WTC11 (cell line): ENCODE results near the gene LBX1. TPM values are rescaled to one million over a fixed set of nuclear protein-coding genes. Genes with fewer than 3 reads are reported as not detected.

ENCODE experiments used
- ATAC-seq: fragments of 200-7000 bp; cut with Tn5 transposase; 2 replicates; pipeline ENCODE4 v1.10.0; 2021; ENCODE audit warnings: mild to moderate bottlenecking, moderate library complexity
- CTCF ChIA-PET: fragments of 300-600 bp; sonication (Branson Sonifier 250); formaldehyde crosslinking; loops from one replicate; lab custom pipeline; 2021; ENCODE audit warnings: antibody characterized with exemption; lab: Charles Lee
- POLR2A ChIA-PET: fragments of 350-600 bp; sonication (Branson Sonifier 250); formaldehyde crosslinking; loops from one replicate; lab custom pipeline; 2021; ENCODE audit warnings: antibody characterized with exemption; lab: Charles Lee
- DNase-seq: peaks from one replicate; pipeline ENCODE4 v3.0.0; 2021; ENCODE audit warnings: low spot score
- H3K27ac Mint-ChIP-seq: 2 replicates; pipeline ENCODE4 v1.8.0; 2021; ENCODE audit warnings: mixed read lengths
- H3K27me3 Mint-ChIP-seq: 2 replicates; pipeline ENCODE4 v1.8.0; 2021; ENCODE audit warnings: low read depth, mild to moderate bottlenecking, moderate library complexity, mixed read lengths
- H3K36me3 Mint-ChIP-seq: 2 replicates; pipeline ENCODE4 v1.8.0; 2021; ENCODE audit warnings: mixed read lengths
- H3K4me1 Mint-ChIP-seq: 2 replicates; pipeline ENCODE4 v1.8.0; 2022; ENCODE audit warnings: mixed read lengths
- H3K4me3 Mint-ChIP-seq: 2 replicates; pipeline ENCODE4 v1.8.0; 2021; ENCODE audit warnings: mild to moderate bottlenecking, moderate library complexity, mixed read lengths
- H3K9me3 Mint-ChIP-seq: 2 replicates; pipeline ENCODE4 v1.8.0; 2021; ENCODE audit warnings: mixed read lengths
- AFF4 ChIP-seq: sonication (generic); formaldehyde crosslinking; IDR thresholded peaks from 2 replicates; pipeline ENCODE4 v1.8.1; 2023; ENCODE audit warnings: mild to moderate bottlenecking, missing genetic modification reagents, borderline replicate concordance
- AR ChIP-seq: fragments of 250-450 bp; sonication (Bioruptor Pico); IDR thresholded peaks from 2 replicates; pipeline ENCODE4 v1.9.0; 2021; ENCODE audit warnings: mild to moderate bottlenecking
- ATF1 ChIP-seq: sonication (generic); formaldehyde crosslinking; IDR thresholded peaks from 2 replicates; pipeline ENCODE4 v1.8.1; 2023; ENCODE audit warnings: mild to moderate bottlenecking, moderate library complexity, missing genetic modification reagents
- ATF2 ChIP-seq: sonication (generic); formaldehyde crosslinking; IDR thresholded peaks from 2 replicates; pipeline ENCODE4 v1.8.1; 2022; ENCODE audit warnings: low read depth, missing genetic modification reagents, borderline replicate concordance
- E2F5 ChIP-seq: sonication (generic); formaldehyde crosslinking; IDR thresholded peaks from 2 replicates; pipeline ENCODE4 v1.8.1; 2022; ENCODE audit warnings: mild to moderate bottlenecking, moderate library complexity, missing genetic modification reagents
- ELF4 ChIP-seq: sonication (generic); formaldehyde crosslinking; IDR thresholded peaks from 2 replicates; pipeline ENCODE4 v1.8.1; 2022; ENCODE audit warnings: low read depth, mild to moderate bottlenecking, moderate library complexity, missing genetic modification reagents
- HMGXB4 ChIP-seq: sonication (generic); formaldehyde crosslinking; IDR thresholded peaks from 2 replicates; pipeline ENCODE4 v1.8.1; 2023; ENCODE audit warnings: mild to moderate bottlenecking, moderate library complexity, missing genetic modification reagents
- IRF1 ChIP-seq: sonication (generic); formaldehyde crosslinking; IDR thresholded peaks from 2 replicates; pipeline ENCODE4 v1.8.0; 2023; ENCODE audit warnings: missing genetic modification reagents
- IRF2 ChIP-seq: sonication (generic); formaldehyde crosslinking; IDR thresholded peaks from 2 replicates; pipeline ENCODE4 v1.8.0; 2022; ENCODE audit warnings: low read depth, missing genetic modification reagents, borderline replicate concordance
- RORB ChIP-seq: fragments of 250-450 bp; sonication (Bioruptor Pico); IDR thresholded peaks from 2 replicates; pipeline ENCODE4 v1.9.0; 2021; ENCODE audit warnings: mild to moderate bottlenecking
- SOX15 ChIP-seq: fragments of 250-450 bp; sonication (Bioruptor Pico); IDR thresholded peaks from 2 replicates; pipeline ENCODE4 v1.9.0; 2021; ENCODE audit warnings: mild to moderate bottlenecking
- ZNF121 ChIP-seq: sonication (generic); formaldehyde crosslinking; IDR thresholded peaks from 2 replicates; pipeline ENCODE4 v1.8.0; 2023; ENCODE audit warnings: missing genetic modification reagents
- ZNF138 ChIP-seq: sonication (generic); formaldehyde crosslinking; conservative IDR thresholded peaks from 2 replicates; pipeline ENCODE4 v1.8.1; 2022; ENCODE audit warnings: mild to moderate bottlenecking, moderate library complexity, missing genetic modification reagents
- ZNF317 ChIP-seq: sonication (generic); formaldehyde crosslinking; IDR thresholded peaks from 2 replicates; pipeline ENCODE4 v1.8.1; 2023; ENCODE audit warnings: low read depth, mild to moderate bottlenecking, moderate library complexity, missing genetic modification reagents, borderline replicate concordance
- ZNF423 ChIP-seq: fragments of 250-450 bp; sonication (Bioruptor Pico); IDR thresholded peaks from 2 replicates; pipeline ENCODE4 v2.1.2; 2022; ENCODE audit warnings: mild to moderate bottlenecking, moderate library complexity
- ZNF671 ChIP-seq: fragments of 250-450 bp; sonication (Bioruptor Pico); IDR thresholded peaks from 2 replicates; pipeline ENCODE4 v1.8.0; 2021; ENCODE audit warnings: mild to moderate bottlenecking
- total RNA-seq: library from RNA; stranded (reverse); gene quantifications from 3 replicates; pipeline ENCODE4 v1.2.3, GENCODE V29; 2021
- TF ChIP-seq, protein P1 (sequence below): fragments of 250-450 bp; sonication (Bioruptor Pico); IDR thresholded peaks from 2 replicates; pipeline ENCODE4 v1.8.0; 2021; ENCODE audit warnings: mild to moderate bottlenecking

LBX1 gene
- total RNA-seq, 1 experiment from 2014 or later = not detected

DNA sequence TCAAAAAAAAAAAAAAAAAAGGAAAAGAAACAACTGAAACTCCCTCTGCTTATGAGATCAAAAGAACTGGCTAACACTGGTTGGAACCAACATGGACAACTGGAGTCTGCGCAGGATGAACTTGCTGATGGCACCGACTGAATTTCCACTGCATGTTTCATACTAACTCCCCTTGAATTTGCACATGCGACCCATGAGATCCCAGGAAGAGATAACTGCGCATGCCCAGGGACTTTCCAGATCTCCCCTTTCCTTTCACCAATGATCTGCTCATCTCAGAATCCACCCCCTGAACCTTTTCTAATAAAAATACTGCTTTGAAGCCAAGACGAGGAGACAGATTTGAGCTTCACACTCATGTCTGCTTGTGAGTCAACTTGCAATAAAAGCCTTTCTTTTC, 20.7 kb downstream of the LBX1 start (continued):
- TF ChIP-seq AR (CRISPR knock-in tag) (no peak), ZNF671 (CRISPR knock-in tag) (no peak), ATF2 (CRISPR knock-in tag) (no peak), ZNF138 (CRISPR knock-in tag) (no peak), IRF2 (no peak), ZNF317 (no peak)
- TF ChIP-seq, all 79 proteins: peak for 0

DNA sequence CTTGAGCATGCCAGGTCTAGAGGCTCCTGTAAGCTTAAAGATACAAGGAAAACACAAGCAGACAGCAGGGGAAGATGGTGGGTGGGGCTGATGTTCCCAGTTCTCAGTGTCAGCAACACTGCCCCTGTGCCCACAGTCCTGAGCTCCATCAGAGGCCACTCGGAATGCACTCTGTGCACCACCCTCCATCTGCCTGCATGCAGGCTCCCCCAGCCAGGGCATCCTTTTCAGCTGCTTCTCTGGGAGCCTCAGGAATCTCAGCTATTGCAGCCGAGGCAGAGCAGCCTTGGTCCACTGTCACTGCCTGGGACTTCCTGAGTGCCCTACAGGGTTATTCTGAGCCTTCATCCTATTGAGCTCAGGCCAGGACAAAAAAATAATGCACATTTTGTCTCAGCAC, 22.2 kb downstream of the LBX1 start:
- no peaks in the 10 kb centered on the region for H3K36me3 Mint-ChIP-seq
- TF ChIP-seq ATF2 (CRISPR knock-in tag) = no peak
- TF ChIP-seq ZNF121 (CRISPR knock-in tag) = no peak
- no peak for TF ChIP-seq HMGXB4
- TF ChIP-seq, protein P1, sequence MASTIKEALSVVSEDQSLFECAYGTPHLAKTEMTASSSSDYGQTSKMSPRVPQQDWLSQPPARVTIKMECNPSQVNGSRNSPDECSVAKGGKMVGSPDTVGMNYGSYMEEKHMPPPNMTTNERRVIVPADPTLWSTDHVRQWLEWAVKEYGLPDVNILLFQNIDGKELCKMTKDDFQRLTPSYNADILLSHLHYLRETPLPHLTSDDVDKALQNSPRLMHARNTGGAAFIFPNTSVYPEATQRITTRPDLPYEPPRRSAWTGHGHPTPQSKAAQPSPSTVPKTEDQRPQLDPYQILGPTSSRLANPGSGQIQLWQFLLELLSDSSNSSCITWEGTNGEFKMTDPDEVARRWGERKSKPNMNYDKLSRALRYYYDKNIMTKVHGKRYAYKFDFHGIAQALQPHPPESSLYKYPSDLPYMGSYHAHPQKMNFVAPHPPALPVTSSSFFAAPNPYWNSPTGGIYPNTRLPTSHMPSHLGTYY (CRISPR knock-in tag) = no peak
- no peak for TF ChIP-seq AR (CRISPR knock-in tag)
- no peak for TF ChIP-seq IRF1
- TF ChIP-seq AFF4 = no peak
- no peak for TF ChIP-seq RORB (CRISPR knock-in tag)
- no peak for TF ChIP-seq E2F5
- no peak for TF ChIP-seq ZNF423 (CRISPR knock-in tag)
- no peak for TF ChIP-seq SOX15 (CRISPR knock-in tag)
- TF ChIP-seq ELF4 (CRISPR knock-in tag) = no peak
- TF ChIP-seq ATF1 (CRISPR knock-in tag) = no peak
- TF ChIP-seq, all 79 proteins: peak for 0
- POLR2A ChIA-PET = no interaction called here
- ATAC-seq = no peak; the same call in 1 of the 2 replicates
- Mint-ChIP-seq H3K27ac (no peak overlapping the region), H3K4me1 (no peaks in the 10 kb centered on the region; the same call in none of the 2 replicates), H3K9me3 (peaks cover 3% of the 10 kb centered on the region), H3K4me3 (no peak overlapping the region), H3K27me3 (peaks cover 34% of the 10 kb centered on the region)
- DNase-seq = no peak
- CTCF ChIA-PET = interaction anchor here (0.6 to 3.0 kb wide), 6 partner anchors 45 to 364 kb away, joined by 3 to 11 read pairs (median 4); no protein-coding TSS in a partner anchor
